ENCODE measurements around the gene SORCS2. TPM values are rescaled to one million over a fixed set of nuclear protein-coding genes. Genes with fewer than 3 reads are reported as not detected.

SORCS2 gene
- polyA plus RNA-seq, 1 donor from 2014 or later: 1.0 TPM

DNA sequence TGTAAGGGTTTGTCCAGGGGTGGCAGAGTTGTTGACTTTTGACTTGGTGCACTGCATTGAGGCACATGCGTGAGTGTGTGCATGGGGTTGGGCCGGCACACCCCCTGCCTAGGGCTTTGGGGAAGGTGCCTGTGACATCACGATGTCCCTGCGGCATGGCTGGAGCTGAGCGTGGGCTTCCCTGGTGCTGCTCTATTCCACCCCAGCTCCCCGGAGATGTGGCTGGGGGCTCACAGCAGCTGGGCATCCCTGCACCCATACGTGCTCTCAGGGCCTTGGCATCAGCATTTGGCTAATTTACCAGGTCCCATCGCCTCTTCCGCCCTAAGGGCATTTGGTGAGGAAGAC, 236.7 kb downstream of the SORCS2 start:
- TF ChIP-seq POLR2AphosphoS5 (IDR thresholded peaks at IDR 0.05) (no peak), RAD21 (conservative IDR thresholded peaks at IDR 0.05) (no peak), EZH2 (IDR thresholded peaks at IDR 0.05; ENCODE audit: borderline replicate concordance, insufficient read depth, low read length, poor library complexity, severe bottlenecking) (no peak), TAF1 (IDR thresholded peaks at IDR 0.05; ENCODE audit: low read depth) (no peak)
- TF ChIP-seq, protein P1, sequence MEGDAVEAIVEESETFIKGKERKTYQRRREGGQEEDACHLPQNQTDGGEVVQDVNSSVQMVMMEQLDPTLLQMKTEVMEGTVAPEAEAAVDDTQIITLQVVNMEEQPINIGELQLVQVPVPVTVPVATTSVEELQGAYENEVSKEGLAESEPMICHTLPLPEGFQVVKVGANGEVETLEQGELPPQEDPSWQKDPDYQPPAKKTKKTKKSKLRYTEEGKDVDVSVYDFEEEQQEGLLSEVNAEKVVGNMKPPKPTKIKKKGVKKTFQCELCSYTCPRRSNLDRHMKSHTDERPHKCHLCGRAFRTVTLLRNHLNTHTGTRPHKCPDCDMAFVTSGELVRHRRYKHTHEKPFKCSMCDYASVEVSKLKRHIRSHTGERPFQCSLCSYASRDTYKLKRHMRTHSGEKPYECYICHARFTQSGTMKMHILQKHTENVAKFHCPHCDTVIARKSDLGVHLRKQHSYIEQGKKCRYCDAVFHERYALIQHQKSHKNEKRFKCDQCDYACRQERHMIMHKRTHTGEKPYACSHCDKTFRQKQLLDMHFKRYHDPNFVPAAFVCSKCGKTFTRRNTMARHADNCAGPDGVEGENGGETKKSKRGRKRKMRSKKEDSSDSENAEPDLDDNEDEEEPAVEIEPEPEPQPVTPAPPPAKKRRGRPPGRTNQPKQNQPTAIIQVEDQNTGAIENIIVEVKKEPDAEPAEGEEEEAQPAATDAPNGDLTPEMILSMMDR (IDR thresholded peaks at IDR 0.05; ENCODE audit: poor library complexity, severe bottlenecking): no peak
- H3K9ac ChIP-seq (ENCODE audit: low read length): no peak overlapping the region
- H3K9me3 ChIP-seq (ENCODE audit: low read length): no peaks in the 10 kb centered on the region
- H4K20me1 ChIP-seq (ENCODE audit: insufficient read depth): no peaks in the 10 kb centered on the region
- H3K27me3 ChIP-seq (ENCODE audit: insufficient read depth, low read depth, low read length): no peaks in the 10 kb centered on the region
- H3F3A ChIP-seq (ENCODE audit: insufficient read depth, low read length, poor library complexity, severe bottlenecking): no peaks in the 10 kb centered on the region
- H2AFZ ChIP-seq (ENCODE audit: low read depth, low read length): no peak overlapping the region
- H3K79me2 ChIP-seq (replicated peaks; ENCODE audit: insufficient read depth, low read length): no peaks in the 10 kb centered on the region
- H3K9me2 ChIP-seq (ENCODE audit: insufficient read depth, low read length): no peaks in the 10 kb centered on the region
- H3K4me2 ChIP-seq (ENCODE audit: low read length): no peak overlapping the region
- no peaks in the 10 kb centered on the region for H3K36me3 ChIP-seq (ENCODE audit: insufficient read depth, low read length)
- H3K27ac ChIP-seq (ENCODE audit: low read length): no peak overlapping the region
- no peak overlapping the region for H3K4me3 ChIP-seq (ENCODE audit: low read length)

DNA sequence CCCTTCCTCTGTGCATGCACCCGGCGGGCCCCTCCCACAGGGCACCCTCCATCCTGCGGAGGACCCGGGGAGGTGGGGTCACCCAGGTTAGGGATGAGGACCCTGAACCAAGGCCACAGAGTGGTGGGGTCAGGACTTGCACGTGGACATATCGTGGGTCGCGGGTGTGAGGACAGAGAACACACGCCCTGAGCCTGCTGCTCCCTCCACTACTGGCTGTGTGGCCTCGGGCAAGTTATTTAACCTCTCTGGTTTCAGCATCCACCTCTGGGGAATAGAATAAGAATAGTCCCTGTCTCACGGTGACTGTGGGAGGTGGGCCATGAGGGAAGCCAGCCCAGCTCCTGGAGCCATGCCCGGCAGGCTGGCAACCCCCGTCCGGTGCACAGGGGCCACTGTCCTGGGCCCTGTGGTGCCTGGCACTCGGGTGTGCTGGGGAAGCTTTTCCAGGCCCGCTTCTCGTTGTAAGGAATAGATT, 237.3 kb downstream of the SORCS2 start:
- Histone ChIP-seq H4K20me1 (ENCODE audit: insufficient read depth) (no peaks in the 10 kb centered on the region), H3K27me3 (ENCODE audit: insufficient read depth, low read depth, low read length) (no peaks in the 10 kb centered on the region), H3K9me3 (ENCODE audit: low read length) (no peaks in the 10 kb centered on the region), H3K4me2 (ENCODE audit: low read length) (no peak overlapping the region), H3K9ac (ENCODE audit: low read length) (no peak overlapping the region), H3K79me2 (replicated peaks; ENCODE audit: insufficient read depth, low read length) (no peaks in the 10 kb centered on the region), H3F3A (ENCODE audit: insufficient read depth, low read length, poor library complexity, severe bottlenecking) (no peaks in the 10 kb centered on the region), H3K27ac (ENCODE audit: low read length) (no peak overlapping the region), H3K4me3 (ENCODE audit: low read length) (no peak overlapping the region), H3K36me3 (ENCODE audit: insufficient read depth, low read length) (no peaks in the 10 kb centered on the region), H2AFZ (ENCODE audit: low read depth, low read length) (no peak overlapping the region), H3K9me2 (ENCODE audit: insufficient read depth, low read length) (no peaks in the 10 kb centered on the region)
- no peak for TF ChIP-seq TAF1 (IDR thresholded peaks at IDR 0.05; ENCODE audit: low read depth)
- TF ChIP-seq SMC3 (conservative IDR thresholded peaks at IDR 0.05; ENCODE audit: poor library complexity): no peak
- TF ChIP-seq, protein P1 (IDR thresholded peaks at IDR 0.05; ENCODE audit: poor library complexity, severe bottlenecking): no peak
- no peak for TF ChIP-seq MXI1 (conservative IDR thresholded peaks at IDR 0.05; ENCODE audit: poor library complexity, severe bottlenecking)
- TF ChIP-seq POLR2AphosphoS5 (IDR thresholded peaks at IDR 0.05): no peak
- TF ChIP-seq EZH2 (IDR thresholded peaks at IDR 0.05; ENCODE audit: borderline replicate concordance, insufficient read depth, low read length, poor library complexity, severe bottlenecking): no peak
- TF ChIP-seq, protein P2, sequence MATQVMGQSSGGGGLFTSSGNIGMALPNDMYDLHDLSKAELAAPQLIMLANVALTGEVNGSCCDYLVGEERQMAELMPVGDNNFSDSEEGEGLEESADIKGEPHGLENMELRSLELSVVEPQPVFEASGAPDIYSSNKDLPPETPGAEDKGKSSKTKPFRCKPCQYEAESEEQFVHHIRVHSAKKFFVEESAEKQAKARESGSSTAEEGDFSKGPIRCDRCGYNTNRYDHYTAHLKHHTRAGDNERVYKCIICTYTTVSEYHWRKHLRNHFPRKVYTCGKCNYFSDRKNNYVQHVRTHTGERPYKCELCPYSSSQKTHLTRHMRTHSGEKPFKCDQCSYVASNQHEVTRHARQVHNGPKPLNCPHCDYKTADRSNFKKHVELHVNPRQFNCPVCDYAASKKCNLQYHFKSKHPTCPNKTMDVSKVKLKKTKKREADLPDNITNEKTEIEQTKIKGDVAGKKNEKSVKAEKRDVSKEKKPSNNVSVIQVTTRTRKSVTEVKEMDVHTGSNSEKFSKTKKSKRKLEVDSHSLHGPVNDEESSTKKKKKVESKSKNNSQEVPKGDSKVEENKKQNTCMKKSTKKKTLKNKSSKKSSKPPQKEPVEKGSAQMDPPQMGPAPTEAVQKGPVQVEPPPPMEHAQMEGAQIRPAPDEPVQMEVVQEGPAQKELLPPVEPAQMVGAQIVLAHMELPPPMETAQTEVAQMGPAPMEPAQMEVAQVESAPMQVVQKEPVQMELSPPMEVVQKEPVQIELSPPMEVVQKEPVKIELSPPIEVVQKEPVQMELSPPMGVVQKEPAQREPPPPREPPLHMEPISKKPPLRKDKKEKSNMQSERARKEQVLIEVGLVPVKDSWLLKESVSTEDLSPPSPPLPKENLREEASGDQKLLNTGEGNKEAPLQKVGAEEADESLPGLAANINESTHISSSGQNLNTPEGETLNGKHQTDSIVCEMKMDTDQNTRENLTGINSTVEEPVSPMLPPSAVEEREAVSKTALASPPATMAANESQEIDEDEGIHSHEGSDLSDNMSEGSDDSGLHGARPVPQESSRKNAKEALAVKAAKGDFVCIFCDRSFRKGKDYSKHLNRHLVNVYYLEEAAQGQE (IDR thresholded peaks at IDR 0.05; ENCODE audit: borderline replicate concordance): no peak
- TF ChIP-seq EP300 (conservative IDR thresholded peaks at IDR 0.05; ENCODE audit: poor library complexity, severe bottlenecking): no peak

Data from neural cell (in vitro differentiated cells).